Measurements from ENCODE around the gene PSMA5.
"Not testable (repeated sequence)": the region's sequence is repeated elsewhere in the genome, so short reads cannot be mapped to it uniquely, and the experiment has no call there.

The PSMA5 gene

DNA sequence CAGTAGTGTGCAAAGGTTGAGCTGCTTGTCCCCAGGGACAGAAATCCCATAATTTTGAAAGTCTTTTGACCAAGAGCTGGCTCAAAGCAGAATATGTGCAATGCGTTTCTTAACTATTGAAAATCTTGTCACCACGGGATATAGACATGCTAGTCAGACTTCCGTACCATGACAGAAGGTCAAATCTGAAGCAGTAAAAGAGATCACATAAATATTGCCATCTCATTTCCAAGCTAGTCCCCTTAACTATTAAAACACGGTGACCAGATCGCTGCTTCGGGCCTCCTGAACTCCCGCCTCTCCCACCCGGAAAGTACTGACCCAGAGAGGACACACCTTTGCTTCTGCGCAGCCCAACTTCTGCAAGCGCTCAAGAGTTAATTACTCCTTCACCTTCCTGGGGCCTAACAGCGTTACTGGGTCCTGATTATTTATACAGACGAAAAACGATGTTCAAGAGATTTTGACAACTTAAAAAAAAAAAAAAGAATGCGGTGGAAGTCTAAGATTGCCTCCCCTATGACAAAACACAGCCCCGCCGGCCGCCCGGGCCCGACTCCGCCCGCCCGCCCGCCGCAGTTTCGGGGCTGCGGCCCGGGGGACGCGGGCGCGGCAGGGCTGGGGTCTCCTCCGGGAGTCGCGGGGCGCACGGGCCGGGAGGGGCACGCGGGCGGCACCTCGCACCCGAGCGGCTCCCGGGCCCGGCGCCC lies 29.2 kb downstream of the PSMA5 start:
- peaks cover 52% of the 10 kb centered on the region for H3K4me1 ChIP-seq (ENCODE audit: low read depth, poor library complexity, severe bottlenecking)
- H2AFZ ChIP-seq (ENCODE audit: low read depth): peak overlapping the region; percentile 50; the same call in 1 of the 2 replicates
- H3K79me2 ChIP-seq (ENCODE audit: insufficient read depth, low read depth): no peaks in the 10 kb centered on the region; the same call in 1 of the 2 replicates
- H3K9ac ChIP-seq: no peak overlapping the region
- no peak overlapping the region for H3K27ac ChIP-seq
- peak overlapping the region; percentile 63 for H3K4me2 ChIP-seq
- TF ChIP-seq, protein P1, sequence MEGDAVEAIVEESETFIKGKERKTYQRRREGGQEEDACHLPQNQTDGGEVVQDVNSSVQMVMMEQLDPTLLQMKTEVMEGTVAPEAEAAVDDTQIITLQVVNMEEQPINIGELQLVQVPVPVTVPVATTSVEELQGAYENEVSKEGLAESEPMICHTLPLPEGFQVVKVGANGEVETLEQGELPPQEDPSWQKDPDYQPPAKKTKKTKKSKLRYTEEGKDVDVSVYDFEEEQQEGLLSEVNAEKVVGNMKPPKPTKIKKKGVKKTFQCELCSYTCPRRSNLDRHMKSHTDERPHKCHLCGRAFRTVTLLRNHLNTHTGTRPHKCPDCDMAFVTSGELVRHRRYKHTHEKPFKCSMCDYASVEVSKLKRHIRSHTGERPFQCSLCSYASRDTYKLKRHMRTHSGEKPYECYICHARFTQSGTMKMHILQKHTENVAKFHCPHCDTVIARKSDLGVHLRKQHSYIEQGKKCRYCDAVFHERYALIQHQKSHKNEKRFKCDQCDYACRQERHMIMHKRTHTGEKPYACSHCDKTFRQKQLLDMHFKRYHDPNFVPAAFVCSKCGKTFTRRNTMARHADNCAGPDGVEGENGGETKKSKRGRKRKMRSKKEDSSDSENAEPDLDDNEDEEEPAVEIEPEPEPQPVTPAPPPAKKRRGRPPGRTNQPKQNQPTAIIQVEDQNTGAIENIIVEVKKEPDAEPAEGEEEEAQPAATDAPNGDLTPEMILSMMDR (conservative IDR thresholded peaks at IDR 0.05; ENCODE audit: low read depth, low read length): no peak
- no peaks in the 10 kb centered on the region for H4K20me1 ChIP-seq (ENCODE audit: insufficient read depth)
- no peak overlapping the region for H3K4me3 ChIP-seq (IDR thresholded peaks at IDR 0.05; ENCODE audit: insufficient read depth, low read depth, low read length)
- peaks cover 9% of the 10 kb centered on the region for H3K27me3 ChIP-seq (ENCODE audit: insufficient read depth, low read depth)
- peaks cover 3% of the 10 kb centered on the region; the same call in 1 of the 2 replicates for H3K36me3 ChIP-seq (ENCODE audit: insufficient read depth)

DNA sequence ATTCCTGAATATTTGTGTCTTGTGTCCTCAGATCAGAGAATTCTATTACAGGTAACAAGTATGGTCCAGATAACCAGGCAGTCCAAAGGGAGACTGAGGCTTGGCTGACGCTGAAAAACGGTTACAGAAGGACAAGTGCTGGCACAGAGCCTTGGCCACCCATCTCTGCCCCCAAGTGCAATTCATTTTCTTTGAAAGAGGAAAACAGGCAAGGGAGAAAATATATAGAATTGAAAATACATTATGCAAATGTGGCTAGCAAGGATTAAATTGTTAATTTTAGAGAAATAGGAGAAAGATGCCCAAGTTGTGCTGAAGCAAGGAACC lies 29.8 kb downstream of the PSMA5 start:
- Histone ChIP-seq H3K27ac (no peak overlapping the region), H3K36me3 (ENCODE audit: insufficient read depth) (no peaks in the 10 kb centered on the region), H3K4me1 (ENCODE audit: low read depth, poor library complexity, severe bottlenecking) (peaks cover 57% of the 10 kb centered on the region), H3K4me2 (peak overlapping the region; percentile 63), H3K79me2 (ENCODE audit: insufficient read depth, low read depth) (no peaks in the 10 kb centered on the region; the same call in 1 of the 2 replicates), H4K20me1 (ENCODE audit: insufficient read depth) (no peaks in the 10 kb centered on the region), H3K27me3 (ENCODE audit: insufficient read depth, low read depth) (peaks cover 9% of the 10 kb centered on the region), H3K4me3 (IDR thresholded peaks at IDR 0.05; ENCODE audit: insufficient read depth, low read depth, low read length) (no peak overlapping the region), H2AFZ (ENCODE audit: low read depth) (no peak overlapping the region), H3K9ac (no peak overlapping the region)
- TF ChIP-seq, protein P1 (conservative IDR thresholded peaks at IDR 0.05; ENCODE audit: low read depth, low read length): no peak

DNA sequence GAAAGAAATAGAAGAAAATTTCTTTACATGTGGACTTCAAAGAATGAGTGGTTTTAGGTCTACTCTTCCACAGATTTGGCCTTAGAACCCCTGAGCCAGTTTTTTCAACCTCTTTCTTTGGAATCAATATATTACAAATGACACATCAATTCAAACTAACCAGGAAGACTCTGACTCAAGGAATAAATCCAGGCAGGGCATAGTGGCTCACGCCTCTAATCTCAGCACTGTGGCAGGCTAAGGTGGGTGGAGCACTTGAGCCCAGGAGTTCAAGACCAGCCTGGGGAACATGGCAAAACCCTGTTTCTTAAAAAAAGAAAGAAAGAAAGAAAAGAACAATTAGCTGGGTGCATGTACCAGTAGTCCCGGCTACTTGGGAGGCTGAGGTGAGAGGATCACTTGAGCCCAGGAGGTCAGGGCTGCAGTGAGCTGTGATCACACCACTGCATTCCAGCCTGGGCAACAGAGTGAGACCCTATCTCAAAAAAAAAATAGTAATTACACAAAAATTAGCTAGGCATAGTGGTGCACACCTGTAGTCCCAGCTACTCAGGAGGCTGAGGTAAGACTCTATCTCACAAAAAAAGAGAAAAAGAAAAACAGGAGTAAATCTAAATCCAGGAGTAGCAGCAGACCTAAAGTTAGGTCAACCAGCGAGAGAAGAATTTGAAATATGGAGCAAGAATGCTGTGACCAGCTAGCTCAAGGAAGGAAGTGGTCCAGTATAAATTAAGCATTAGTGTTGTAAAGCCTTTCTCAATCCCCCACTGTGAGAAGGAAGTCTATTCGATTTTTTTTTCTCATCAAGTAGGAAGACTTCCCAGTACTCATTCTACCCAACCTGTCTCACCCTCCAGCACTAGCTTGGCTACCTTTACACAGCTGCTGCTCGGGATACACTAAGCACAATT lies 30.4 kb downstream of the PSMA5 start:
- Histone ChIP-seq H3K9ac (no peak overlapping the region), H3K36me3 (ENCODE audit: insufficient read depth) (no peaks in the 10 kb centered on the region), H3K27me3 (ENCODE audit: insufficient read depth, low read depth) (peaks cover 9% of the 10 kb centered on the region), H3K27ac (no peak overlapping the region), H3K4me3 (IDR thresholded peaks at IDR 0.05; ENCODE audit: insufficient read depth, low read depth, low read length) (no peak overlapping the region), H3K4me2 (peak overlapping the region; percentile 63; the same call in 1 of the 2 replicates), H3K4me1 (ENCODE audit: low read depth, poor library complexity, severe bottlenecking) (peaks cover 63% of the 10 kb centered on the region), H2AFZ (ENCODE audit: low read depth) (no peak overlapping the region), H4K20me1 (ENCODE audit: insufficient read depth) (no peaks in the 10 kb centered on the region), H3K79me2 (ENCODE audit: insufficient read depth, low read depth) (peaks cover 3% of the 10 kb centered on the region; the same call in 1 of the 2 replicates)
- TF ChIP-seq, protein P1 (conservative IDR thresholded peaks at IDR 0.05; ENCODE audit: low read depth, low read length): no peak

DNA sequence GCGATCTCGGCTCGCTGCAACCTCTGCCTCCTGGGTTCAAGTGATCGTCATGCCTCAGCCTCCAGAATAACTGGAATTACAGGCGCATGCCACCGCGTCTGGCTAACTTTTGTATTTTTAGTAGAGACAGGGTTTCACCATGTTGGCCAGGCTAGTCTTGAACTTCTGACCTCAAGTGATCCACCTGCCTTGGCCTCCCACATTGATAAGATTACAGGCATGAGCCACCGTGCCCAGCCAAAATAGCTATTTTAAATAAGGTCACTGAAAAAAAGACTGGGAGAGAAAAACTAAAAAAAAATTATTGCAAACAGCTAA lies 31.0 kb downstream of the PSMA5 start:
- not testable (repeated sequence) for H3K36me3 ChIP-seq (ENCODE audit: insufficient read depth); H3K27me3 ChIP-seq (ENCODE audit: insufficient read depth, low read depth); H2AFZ ChIP-seq (ENCODE audit: low read depth); H3K4me2 ChIP-seq; H3K27ac ChIP-seq; H3K9ac ChIP-seq; H3K79me2 ChIP-seq (ENCODE audit: insufficient read depth, low read depth); H4K20me1 ChIP-seq (ENCODE audit: insufficient read depth); H3K4me3 ChIP-seq (IDR thresholded peaks at IDR 0.05; ENCODE audit: insufficient read depth, low read depth, low read length)
- H3K4me1 ChIP-seq (ENCODE audit: low read depth, poor library complexity, severe bottlenecking): peaks cover 69% of the 10 kb centered on the region

All from KMS-11 (cell line).